GM21360 (cell line): ENCODE measurements around the gene NBR1.
"Not testable (repeated sequence)": the region's sequence is repeated elsewhere in the genome, so short reads cannot be mapped to it uniquely, and the experiment has no call there.

Experiments
- ATAC-seq: cut with Tn5 transposase; IDR thresholded peaks from one replicate; pipeline ENCODE4 v1.9.1; 2021; ENCODE audit warnings: mild to moderate bottlenecking, moderate library complexity; ENCODE audit not compliant: unreplicated experiment

The NBR1 gene

DNA sequence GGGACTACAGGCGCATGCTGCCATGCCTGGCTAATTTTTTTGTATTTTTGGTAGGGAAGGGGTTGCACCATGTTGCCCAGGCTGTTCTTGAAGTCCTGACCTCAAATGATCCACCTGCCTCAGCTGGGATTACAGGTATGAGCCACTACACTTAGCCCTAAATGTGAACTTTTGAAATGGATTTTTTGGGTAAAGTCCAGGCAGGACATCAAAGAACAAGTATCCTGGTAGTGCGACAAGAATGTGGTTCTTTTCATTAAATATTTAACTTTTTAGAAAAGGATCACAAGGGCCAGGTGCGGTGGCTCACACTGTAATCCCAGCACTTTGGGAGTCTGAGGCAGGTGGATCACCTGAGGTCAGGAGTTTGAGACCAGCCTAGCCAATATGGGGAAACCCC, 15.3 kb upstream of the NBR1 start:
- ATAC-seq = no peak

DNA sequence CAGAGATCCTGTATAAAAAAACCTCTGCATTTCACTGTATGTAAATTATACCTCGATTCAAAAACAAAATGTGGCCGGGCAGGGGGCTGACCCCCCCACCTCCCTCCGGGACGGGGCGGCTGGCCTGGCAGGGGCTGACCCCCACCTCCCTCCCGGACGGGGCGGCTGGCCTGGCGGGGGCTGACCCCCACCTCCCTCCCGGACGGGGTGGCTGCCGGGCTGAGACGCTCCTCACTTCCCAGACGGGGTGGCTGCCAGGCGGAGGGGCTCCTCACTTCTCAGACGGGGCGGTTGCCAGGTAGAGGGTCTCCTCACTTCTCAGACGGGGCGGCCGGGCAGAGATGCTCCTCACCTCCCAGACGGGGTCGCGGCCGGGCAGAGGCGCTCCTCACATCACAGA, 11.8 kb upstream of the NBR1 start:
- ATAC-seq = not testable (repeated sequence)

DNA sequence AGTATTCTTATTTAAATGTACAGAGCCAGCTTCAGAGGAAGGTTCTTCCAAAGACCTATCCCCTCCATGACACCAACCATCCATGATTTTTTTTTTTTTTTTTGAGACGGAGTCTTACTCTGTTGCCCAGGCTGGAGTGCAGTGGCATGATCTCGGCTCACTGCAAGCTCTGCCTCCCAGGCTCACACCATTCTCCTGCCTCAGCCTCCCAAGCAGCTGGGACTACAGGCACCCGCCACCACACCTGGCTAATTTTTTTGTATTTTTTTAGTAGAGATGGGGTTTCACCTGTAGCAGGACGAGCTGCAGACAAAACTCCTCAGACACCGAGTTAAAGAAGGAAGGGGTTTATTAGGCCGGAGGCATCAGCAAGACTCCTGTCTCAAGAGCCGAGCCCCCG, 11.1 kb upstream of the NBR1 start:
- not testable (repeated sequence) for ATAC-seq

DNA sequence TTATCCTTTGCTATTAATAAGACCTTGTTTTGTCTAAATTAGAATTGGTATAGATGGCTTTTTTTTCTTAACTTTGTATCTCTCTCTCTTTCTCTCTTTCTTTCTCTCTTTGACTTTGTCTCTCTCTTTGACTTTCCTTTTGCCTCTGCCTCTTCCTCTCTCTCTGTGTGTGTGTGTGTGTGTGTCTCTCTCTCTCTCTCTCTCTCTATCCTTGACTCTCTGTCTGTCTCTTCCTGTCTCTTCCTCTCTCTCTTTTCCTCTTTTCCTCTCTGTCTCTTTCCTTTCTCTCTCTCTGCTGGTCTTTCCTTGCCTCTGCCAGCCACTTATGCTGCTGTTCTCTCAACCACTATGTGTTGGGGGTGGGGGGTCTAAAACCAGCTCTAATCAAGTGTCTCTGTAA, 5.0 kb upstream of the NBR1 start:
- ATAC-seq = not testable (repeated sequence)

DNA sequence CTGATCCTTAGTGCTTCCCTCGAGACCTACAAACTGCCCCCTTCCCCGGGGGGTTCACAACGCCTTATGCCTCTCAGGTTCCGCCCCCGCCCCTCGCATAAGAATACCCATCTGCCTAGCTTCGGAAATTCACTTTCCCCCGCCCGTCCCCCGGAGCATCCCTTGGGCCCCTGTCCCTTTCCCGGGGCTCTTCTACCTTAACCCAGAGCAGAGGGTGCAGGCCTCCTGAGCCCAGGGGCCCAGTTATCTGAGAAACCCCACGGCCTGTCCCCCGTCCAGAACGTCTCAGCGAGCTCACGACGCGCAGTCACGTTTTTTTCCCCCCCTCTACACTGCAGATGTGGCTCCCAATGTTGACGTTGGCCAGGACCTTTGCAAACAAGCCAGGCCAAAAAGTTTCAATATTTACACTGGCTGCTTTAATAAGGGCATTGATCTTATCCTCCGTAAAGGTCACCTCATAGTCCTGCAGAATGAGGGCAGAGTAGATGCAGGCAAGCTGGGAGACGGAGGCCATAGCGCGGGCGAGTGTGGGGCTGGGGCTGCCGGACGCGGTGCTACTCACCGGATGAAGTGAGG, 1.4 kb upstream of the NBR1 start:
- no peak for ATAC-seq

DNA sequence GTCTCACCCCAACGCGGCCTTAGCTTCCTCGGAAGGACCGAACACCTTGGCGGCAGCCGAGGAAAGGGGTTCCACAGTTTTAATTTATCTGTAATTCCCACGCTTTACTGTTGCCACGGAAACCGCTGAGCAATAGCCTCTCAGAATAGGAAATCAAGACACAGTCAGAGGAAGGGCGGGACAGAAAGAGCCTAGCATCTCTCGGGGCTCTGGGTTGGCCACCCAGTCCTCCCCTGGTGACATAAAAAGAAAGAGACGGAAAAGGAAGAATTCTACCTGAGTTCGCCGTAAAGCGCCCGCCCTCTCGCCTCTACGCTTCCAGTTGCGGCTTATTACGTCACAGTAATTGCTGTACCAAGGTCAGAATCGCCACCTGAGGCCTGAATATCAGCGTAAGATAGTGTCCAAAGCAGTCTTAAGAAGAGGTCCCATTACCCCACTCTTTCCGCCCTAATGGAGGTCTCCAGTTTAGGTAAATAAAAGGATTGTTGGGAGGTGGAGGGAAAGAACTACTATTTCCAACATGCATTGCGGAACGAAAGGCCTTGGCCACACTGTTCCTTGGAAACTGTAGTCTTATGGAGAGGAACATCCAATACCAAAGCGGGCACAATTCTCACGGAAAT, 761 bp upstream of the NBR1 start:
- ATAC-seq = peak; percentile 68

DNA sequence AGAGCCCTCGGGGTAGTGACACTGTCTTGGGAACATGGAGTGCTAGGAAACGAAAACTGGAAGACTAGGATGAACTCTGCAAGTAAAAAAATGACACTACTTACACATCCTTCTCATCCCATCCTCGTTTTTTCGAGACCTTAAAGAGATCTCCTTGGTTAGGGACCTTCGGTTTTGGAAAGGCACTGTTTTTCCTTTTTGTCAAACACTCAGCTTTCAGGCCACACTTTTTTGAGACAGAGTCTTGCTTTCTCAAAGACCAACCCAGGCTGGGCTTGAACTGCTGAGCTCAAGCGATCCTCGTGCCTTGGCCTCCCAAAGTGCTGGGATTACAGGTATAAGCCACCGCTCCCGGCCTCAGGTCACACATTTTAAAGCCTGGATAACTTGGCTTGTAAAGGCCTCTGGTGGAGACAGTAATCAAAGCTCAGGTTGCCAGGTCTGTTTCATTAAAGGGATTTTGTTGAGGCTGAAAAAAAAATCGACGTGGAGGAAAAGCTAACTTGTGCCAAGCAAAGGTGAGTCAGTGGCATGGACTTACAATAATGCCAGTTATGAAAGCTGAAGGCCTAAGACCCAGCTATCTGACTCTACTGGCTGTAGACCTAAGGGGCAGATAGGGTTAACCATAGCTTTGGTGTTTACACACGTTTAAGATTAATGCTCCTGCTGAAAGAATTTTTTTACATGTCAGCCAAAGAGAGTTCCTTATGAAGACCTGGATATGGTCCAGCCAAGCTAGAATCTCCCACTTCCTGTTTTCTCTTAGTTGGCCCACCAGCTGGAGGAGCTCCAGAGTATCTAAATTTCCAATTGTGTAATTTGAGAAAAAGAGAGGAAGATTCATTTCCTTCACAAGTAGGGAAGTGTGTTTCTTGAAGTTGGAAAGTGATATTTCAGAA, 823 bp downstream of the NBR1 start:
- no peak for ATAC-seq

DNA sequence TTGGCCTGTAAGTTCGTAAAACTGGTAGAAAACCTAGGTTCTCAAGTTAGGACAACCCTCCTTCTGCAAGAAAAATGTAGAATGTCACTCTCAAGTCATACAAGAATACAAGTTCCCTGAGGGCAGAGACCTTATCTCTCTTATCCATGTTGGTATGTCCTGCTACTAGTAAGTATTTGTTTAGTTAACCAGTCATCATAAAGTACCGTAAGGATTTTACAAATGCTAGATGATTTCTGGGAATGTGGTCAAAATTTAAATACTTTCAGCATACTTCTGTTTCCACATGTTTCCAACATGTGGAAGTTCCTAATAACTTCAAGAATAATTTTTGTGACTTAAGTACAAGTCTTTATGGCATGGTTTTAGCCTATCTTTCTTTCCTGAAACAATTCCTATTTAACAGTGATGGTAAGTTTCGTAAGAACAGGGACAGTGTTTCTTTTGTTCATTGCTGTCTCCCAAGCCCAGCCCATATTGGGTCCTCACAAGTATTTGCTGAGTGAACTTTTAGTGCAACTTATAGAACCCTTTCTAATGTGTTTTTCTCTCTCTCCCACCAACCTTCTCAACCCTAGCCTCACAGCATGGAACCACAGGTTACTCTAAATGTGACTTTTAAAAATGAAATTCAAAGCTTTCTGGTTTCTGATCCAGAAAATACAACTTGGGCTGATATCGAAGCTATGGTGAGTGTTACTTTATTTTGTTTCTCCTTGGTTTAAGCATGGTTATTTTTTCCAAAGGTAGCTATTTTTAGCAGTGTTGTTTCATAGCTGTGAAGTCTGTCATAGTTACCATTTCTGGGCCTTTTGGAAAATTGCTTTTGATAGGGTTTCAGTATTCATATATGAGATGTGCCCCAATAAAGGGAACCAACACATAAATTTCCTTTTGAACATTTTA, 4.5 kb downstream of the NBR1 start:
- no peak for ATAC-seq

DNA sequence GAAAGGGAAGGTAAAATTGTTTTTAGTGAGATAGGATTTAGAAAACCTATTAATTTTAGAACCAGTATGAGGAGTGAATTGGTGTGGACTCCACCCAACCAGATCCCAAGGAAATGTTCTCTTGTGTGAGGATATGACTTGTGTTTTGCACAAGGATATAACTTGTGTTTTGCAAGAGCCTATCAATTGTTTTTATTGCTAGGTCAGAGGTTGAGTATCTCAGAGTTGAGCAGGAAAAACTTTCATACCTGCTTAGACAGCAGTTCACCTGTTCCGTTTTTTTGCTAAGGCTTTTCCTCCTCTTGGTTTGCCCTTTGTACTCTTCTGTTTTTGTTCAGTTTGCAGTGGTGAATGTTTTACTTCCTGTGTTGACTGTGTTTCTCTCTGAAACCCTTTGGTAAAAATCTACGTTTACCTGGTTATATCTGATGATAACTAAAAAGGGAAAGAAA, 5.1 kb downstream of the NBR1 start:
- no peak for ATAC-seq

DNA sequence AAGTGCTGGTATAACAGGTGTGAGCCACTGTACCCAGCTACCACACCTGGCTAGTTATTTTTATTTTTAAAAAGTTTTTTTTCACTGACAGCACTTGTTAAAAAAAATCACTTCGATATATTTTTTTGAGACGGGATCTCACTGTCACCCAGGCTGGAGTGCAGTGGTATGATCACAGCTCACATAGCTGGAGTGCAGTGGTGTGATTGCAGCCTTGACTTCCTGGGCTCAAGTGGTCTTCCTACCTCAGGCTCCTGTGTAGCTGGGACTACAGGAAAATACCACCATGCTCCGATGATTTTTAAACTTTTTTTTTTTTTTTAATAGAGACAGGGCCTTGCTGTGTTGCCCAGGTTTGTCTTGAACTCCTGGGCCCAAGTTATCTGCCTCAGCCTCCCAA, 12.9 kb downstream of the NBR1 start:
- no peak for ATAC-seq

DNA sequence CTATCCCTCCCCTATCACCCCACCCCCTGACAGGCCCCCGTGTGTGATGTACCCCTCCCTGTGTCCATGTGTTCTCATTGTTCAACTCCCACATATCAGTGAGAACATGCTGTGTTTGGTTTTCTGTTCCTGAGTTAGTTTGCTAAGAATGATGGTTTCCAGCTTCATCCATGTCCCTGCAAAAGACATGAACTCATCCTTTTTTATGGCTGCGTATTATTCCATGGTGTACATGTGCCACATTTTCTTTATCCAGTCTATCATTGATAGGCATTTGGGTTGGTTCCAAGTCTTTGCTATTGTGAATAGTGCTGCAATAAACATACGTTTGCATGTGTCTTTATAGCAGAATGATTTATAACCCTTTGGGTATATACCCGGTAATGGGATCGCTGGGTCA, 15.6 kb downstream of the NBR1 start:
- ATAC-seq = not testable (repeated sequence)

DNA sequence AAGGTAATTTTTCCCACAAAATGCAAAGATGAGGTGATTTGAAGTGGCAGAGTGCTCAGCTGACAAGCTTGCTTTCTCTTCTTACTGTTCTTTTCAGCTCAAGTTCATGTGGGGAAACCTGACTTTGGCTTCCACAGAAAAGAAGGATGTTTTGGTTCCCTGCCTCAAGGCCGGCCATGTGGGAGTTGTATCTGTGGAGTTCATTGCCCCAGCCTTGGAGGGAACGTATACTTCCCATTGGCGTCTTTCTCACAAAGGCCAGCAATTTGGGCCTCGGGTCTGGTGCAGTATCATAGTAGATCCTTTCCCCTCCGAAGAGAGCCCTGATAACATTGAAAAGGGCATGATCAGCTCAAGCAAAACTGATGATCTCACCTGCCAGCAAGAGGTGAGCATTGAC, 22.2 kb downstream of the NBR1 start:
- no peak for ATAC-seq

DNA sequence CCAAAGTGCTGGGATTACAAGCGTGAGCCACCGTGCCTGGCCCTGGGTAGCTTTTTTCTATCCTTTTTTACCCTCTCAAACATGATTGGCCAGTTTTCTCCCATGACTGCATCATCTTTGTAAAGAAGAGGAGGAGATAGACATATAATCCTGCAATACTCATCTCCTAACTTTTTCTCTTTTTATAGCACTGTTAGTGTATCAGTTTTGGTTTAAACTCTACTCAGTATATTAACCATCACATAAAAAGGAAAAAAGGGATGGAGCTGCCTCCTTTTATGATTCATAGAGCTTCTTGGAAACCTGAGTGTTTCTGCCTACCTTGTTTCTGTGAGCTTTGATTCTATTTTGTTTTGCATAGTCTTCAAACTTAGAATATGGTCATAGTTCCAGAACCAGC, 28.6 kb downstream of the NBR1 start:
- ATAC-seq = no peak

DNA sequence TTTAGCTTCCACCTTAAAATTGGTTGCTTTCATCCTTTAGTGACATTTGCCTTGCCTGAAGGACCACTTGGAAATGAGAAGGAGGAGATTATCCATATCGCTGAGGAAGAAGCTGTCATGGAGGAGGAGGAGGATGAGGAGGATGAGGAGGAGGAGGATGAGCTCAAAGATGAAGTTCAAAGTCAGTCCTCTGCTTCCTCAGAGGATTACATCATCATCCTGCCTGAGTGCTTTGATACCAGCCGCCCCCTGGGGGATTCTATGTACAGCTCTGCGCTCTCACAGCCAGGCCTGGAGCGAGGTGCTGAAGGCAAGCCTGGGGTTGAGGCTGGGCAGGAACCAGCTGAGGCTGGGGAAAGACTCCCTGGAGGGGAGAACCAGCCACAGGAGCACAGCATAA, 29.1 kb downstream of the NBR1 start:
- ATAC-seq = no peak

DNA sequence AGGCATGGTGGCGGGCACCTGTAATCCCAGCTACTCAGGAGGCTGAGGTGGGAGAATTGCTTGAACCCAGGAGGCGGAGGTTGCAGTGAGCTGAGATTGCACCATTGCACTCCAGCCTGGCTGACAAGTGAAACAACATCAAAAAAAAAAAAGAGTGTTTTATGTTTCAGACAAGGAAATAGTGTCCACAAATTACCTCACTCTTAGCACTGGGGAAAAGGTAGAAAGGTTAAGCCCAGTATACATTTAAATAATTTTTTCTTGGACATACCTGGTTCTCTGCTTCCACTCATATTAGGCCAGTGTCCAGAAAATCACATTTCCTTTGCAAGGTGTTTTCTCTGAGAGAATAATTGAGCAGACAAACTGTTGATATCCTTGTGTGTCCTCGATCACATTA, 32.0 kb downstream of the NBR1 start:
- ATAC-seq = not testable (repeated sequence)

DNA sequence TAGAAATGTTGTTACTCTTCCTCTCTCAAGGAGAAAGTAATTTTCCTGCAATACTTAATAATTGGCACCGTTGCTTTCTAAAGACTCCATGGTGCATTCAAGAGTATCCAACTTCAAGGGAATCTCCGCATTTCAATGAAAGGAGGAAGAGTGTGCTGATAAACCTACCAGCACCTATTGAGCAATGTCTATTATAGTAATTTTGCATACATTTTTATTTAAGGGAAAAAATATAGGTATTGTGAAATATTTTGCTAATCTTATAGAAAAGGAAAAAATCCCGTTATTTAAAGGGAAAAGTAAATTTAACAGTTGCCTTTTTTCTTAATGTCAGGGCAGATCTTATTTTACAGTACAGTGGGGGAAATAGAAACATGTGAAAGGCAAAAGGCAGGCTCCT, 39.6 kb downstream of the NBR1 start:
- ATAC-seq = no peak

DNA sequence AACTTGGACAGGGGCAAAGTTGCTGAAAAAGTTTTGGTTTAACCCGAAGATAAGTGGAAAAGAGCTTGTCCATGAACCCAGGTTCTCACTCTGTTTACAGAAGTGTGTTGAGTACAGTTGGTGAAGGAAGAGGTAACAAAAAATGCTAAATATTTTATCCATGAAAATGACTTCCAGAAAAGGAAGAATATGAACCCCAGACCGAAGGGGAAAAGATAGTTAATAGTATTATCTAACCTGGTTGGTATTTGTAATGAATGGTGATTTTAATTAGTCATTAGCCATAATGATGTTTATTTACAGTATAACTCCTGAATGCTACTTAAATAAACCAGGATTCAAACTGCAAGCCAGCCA, 40.1 kb downstream of the NBR1 start:
- ATAC-seq = no peak

DNA sequence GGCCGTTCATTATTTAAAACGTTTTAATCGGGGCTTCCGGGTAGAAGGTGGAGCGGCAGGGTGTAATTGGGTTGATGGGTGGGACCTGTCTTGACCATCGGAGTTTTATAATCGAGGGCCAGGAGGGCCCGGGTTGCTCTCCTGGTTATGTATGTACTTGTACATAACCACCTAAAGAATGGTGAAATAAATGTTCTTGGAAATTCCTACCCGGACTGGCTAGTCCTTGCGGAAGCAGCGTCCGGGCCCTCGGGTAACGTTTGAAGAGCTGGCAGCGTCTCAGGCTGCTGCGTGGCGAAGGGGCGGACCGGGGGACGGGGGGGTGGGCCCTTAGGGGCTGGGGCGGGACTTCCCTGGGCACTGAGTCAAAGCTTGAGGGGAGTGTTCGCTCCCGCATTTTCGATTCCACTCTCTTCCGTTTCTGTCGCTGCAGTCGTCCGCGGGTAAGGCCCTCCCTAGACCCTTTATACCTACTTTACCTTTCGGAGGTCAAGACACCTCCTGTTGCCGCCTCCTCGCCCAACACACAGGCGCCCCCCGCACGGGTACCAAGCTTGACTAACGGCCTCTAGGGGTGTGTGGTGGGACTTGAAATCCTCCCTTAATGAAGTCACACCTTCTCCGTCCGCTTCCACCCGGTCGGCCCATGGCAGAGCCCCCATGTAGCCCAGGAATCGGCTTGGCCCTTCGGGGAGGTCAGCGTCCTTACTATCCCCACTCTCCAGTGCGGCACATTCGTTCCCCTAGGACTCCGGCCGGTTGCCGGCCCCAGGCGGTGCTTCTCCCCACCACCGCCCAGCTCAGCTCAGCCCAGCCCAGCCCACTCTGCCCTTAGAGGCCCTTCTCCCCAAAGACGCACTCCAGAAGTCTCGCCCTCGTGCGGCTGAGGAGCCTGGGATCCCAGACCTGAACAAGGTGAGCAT, 40.7 kb downstream of the NBR1 start, which contains the start of gene TMEM106A:
Gene TMEM106A (plus strand): TSS at position 396 of the 923 bp plus-strand sequence. CDS start 1,167 bp downstream, outside the sequence.
- ATAC-seq = peak; percentile 65

DNA sequence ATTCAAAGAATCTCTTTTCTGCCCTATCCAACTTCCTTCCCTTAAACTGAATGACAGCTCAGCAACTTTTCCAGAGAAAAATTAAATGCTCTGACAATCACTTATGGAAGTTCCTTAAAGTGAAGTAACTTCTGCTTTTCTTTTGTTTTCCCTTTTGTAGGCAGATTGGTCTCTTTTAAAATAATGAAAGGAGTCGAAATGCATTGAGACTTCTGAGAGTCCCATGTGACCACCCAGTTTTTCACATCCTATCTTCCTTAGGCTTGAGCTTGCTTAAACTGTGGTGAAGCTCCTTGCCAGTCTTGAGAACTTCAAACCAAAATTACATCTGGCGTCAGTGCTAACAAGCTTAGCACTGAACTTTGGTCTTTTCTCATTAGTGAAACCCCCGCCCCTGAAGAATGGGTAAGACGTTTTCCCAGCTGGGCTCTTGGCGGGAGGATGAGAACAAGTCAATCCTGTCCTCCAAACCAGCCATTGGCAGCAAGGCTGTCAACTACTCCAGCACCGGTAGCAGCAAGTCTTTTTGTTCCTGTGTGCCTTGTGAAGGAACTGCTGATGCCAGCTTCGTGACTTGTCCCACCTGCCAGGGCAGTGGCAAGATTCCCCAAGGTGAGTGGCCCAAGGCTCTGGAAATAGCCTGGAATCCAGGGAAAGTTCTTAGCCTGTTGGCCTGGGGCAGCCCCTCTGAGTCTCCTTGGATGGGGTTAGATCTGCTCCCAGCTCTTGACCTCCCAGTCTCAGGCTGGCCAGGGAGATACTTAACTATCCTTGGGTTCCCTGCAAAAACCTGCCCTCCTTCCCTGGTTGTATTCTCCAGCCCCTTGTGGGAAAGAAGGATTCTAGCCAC, 41.9 kb downstream of the NBR1 start:
- no peak for ATAC-seq
